Fibroblast of lung (primary cell): ENCODE data around the gene SEC24C. TPM values are rescaled to one million over a fixed set of nuclear protein-coding genes. Genes with fewer than 3 reads are reported as not detected.
"Not testable (repeated sequence)": the region's sequence is repeated elsewhere in the genome, so short reads cannot be mapped to it uniquely, and the experiment has no call there.

Source experiments
- DNase-seq, 2 donors: peaks; one replicate each; pipeline versions ENCODE4 v3.0.0 to v3.0.0-alpha.2; 2010; ENCODE audit warnings: low read depth in 2 of 2
- H2AFZ ChIP-seq: 2 replicates; pipeline ENCODE4 v1.5.1; 2012; ENCODE audit warnings: low read length, control low read depth, inconsistent platforms
- H3K27ac ChIP-seq: 2 replicates; pipeline ENCODE4 v1.5.1; 2011; ENCODE audit warnings: low read length, control low read depth; ENCODE audit not compliant: insufficient read depth
- H3K27me3 ChIP-seq: 2 replicates; pipeline ENCODE4 v1.5.1; 2011; ENCODE audit warnings: mild to moderate bottlenecking, low read length; ENCODE audit not compliant: control insufficient read depth, insufficient read depth
- H3K36me3 ChIP-seq: 2 replicates; pipeline ENCODE4 v1.5.1; 2011; ENCODE audit warnings: low read length; ENCODE audit not compliant: control insufficient read depth, insufficient read depth
- H3K4me1 ChIP-seq: 2 replicates; pipeline ENCODE4 v1.5.1; 2011; ENCODE audit warnings: low read length; ENCODE audit not compliant: control insufficient read depth, insufficient read depth; ENCODE audit errors: extremely low read depth
- H3K4me2 ChIP-seq: 2 replicates; pipeline ENCODE4 v1.5.1; 2011; ENCODE audit warnings: low read length, control low read depth; ENCODE audit not compliant: insufficient read depth; ENCODE audit errors: extremely low read depth
- H3K4me3 ChIP-seq, 4 experiments: fragments of 200-600 bp in 1 of 4; sonication (generic) in 1 of 4; replicated peaks in 1 of 4; 2 replicates each; pipeline ENCODE4 v1.5.1; 2011 to 2016; ENCODE audit warnings: low read length in 4 of 4, low read depth in 3 of 4, mild to moderate bottlenecking in 3 of 4, control low read depth in 2 of 4, inconsistent platforms in 1 of 4, mixed read lengths in 1 of 4; ENCODE audit not compliant: insufficient read depth in 1 of 4; ENCODE audit errors: control extremely low read depth in 1 of 4
- H3K79me2 ChIP-seq: 2 replicates; pipeline ENCODE4 v1.5.1; 2012; ENCODE audit warnings: mild to moderate bottlenecking, low read length, inconsistent platforms; ENCODE audit not compliant: control insufficient read depth, insufficient read depth
- H3K9ac ChIP-seq: 2 replicates; pipeline ENCODE4 v1.5.1; 2011; ENCODE audit warnings: mild to moderate bottlenecking, low read length, control low read depth; ENCODE audit not compliant: insufficient read depth
- H3K9me3 ChIP-seq: 2 replicates; pipeline ENCODE4 v1.5.1; 2012; ENCODE audit warnings: low read depth, low read length; ENCODE audit not compliant: control insufficient read depth, insufficient read depth
- H4K20me1 ChIP-seq: 2 replicates; pipeline ENCODE4 v1.5.1; 2011; ENCODE audit warnings: low read length; ENCODE audit not compliant: control insufficient read depth, insufficient read depth; ENCODE audit errors: extremely low read depth
- CTCF ChIP-seq, 2 donors: IDR thresholded peaks in 1 of 2; conservative IDR thresholded peaks in 1 of 2; 1 replicate in 1 of 2; 2 replicates in 1 of 2; pipeline ENCODE4 v1.5.1; 2011 to 2012; ENCODE audit warnings: low read length in 2 of 2, control low read depth in 1 of 2, inconsistent platforms in 1 of 2, low read depth in 1 of 2, mild to moderate bottlenecking in 1 of 2
- EZH2 ChIP-seq: IDR thresholded peaks from 2 replicates; pipeline ENCODE4 v1.5.1; 2012; ENCODE audit warnings: low read length, control low read depth, mild to moderate bottlenecking; ENCODE audit errors: missing control alignments
- polyA plus RNA-seq, 2 donors: library from polyadenylated mRNA; depleted of rRNA in 1 of 2; stranded (reverse) in 1 of 2; unstranded in 1 of 2; fragments of >200 nt; gene quantifications; 2 replicates each; pipeline ENCODE4 v1.2.1, GENCODE V29; 2011 to 2012; ENCODE audit warnings: missing spikeins in 1 of 2
- total RNA-seq: library from RNA; depleted of rRNA; stranded (reverse); fragments of >200 nt; gene quantifications from 2 replicates; pipeline ENCODE4 v1.2.1, GENCODE V29; 2014

Gene SEC24C
- total and polyA plus RNA-seq, 2 donors (not counting 1 experiment from before 2014, with no cell fraction given): 58.0 to 60.4 TPM

GRCh38 chr10:73723516-73723915 is 20.7 kb upstream of the SEC24C start:
- no peaks in the 10 kb centered on the region for H4K20me1 ChIP-seq
- no peak overlapping the region for H3K4me3 ChIP-seq
- H3K27ac ChIP-seq: no peak overlapping the region
- H3K9me3 ChIP-seq: no peaks in the 10 kb centered on the region
- no peak for TF ChIP-seq CTCF (conservative IDR thresholded peaks at IDR 0.05 in 1 of 2, IDR thresholded peaks at IDR 0.05 in 1 of 2; ENCODE audit: low read depth in 1 of 2, low read length in 2 of 2)
- no peak for TF ChIP-seq EZH2
- H3K4me1 ChIP-seq: no peaks in the 10 kb centered on the region
- H3K4me2 ChIP-seq: no peak overlapping the region
- H3K27me3 ChIP-seq: no peaks in the 10 kb centered on the region
- no peak overlapping the region for H2AFZ ChIP-seq
- H3K36me3 ChIP-seq: no peaks in the 10 kb centered on the region
- H3K9ac ChIP-seq: no peak overlapping the region
- no peak for DNase-seq
- no peaks in the 10 kb centered on the region for H3K79me2 ChIP-seq

- peak overlapping the region; percentile 90 for H3K4me2 ChIP-seq
- H3K9ac ChIP-seq: peak overlapping the region; percentile 23
- DNase-seq: peak; percentile 58 to 62
- peak overlapping the region; percentile 54 to 94 (median 80) for H3K4me3 ChIP-seq
- H4K20me1 ChIP-seq, H3K4me1 ChIP-seq, H3K27me3 ChIP-seq, H3K36me3 ChIP-seq, H3K9me3 ChIP-seq: not testable (repeated sequence)
- H2AFZ ChIP-seq: peak overlapping the region; percentile 44
- peak overlapping the region; percentile 94 for H3K27ac ChIP-seq
- peaks cover 30% of the 10 kb centered on the region for H3K79me2 ChIP-seq
Measured at GRCh38 chr10:73729781-73730152, 14.4 kb upstream of the SEC24C start.

GRCh38 chr10:73730153-73730906 is 13.8 kb upstream of the SEC24C start:
- DNase-seq: peak; percentile 89 to 92
- Histone ChIP-seq H3K4me2 (peak overlapping the region; percentile 92), H4K20me1 (no peaks in the 10 kb centered on the region), H3K4me3 (peak overlapping the region; percentile 54 to 94 (median 80)), H3K4me1 (no peaks in the 10 kb centered on the region), H3K27ac (peak overlapping the region; percentile 94), H3K27me3 (no peaks in the 10 kb centered on the region), H3K36me3 (peaks cover 1% of the 10 kb centered on the region), H3K9me3 (no peaks in the 10 kb centered on the region), H3K9ac (peak overlapping the region; percentile 87), H3K79me2 (peaks cover 33% of the 10 kb centered on the region), H2AFZ (peak overlapping the region; percentile 89)
- TF ChIP-seq EZH2 (no peak), CTCF (conservative IDR thresholded peaks at IDR 0.05 in 1 of 2, IDR thresholded peaks at IDR 0.05 in 1 of 2; ENCODE audit: low read depth in 1 of 2, low read length in 2 of 2) (no peak)
